ENCODE measurements around the gene ARHGAP35. TPM values are rescaled to one million over a fixed set of nuclear protein-coding genes. Genes with fewer than 3 reads are reported as not detected.

The ARHGAP35 gene
- 46.8 and 49.0 TPM in 2 replicates for total RNA-seq

DNA sequence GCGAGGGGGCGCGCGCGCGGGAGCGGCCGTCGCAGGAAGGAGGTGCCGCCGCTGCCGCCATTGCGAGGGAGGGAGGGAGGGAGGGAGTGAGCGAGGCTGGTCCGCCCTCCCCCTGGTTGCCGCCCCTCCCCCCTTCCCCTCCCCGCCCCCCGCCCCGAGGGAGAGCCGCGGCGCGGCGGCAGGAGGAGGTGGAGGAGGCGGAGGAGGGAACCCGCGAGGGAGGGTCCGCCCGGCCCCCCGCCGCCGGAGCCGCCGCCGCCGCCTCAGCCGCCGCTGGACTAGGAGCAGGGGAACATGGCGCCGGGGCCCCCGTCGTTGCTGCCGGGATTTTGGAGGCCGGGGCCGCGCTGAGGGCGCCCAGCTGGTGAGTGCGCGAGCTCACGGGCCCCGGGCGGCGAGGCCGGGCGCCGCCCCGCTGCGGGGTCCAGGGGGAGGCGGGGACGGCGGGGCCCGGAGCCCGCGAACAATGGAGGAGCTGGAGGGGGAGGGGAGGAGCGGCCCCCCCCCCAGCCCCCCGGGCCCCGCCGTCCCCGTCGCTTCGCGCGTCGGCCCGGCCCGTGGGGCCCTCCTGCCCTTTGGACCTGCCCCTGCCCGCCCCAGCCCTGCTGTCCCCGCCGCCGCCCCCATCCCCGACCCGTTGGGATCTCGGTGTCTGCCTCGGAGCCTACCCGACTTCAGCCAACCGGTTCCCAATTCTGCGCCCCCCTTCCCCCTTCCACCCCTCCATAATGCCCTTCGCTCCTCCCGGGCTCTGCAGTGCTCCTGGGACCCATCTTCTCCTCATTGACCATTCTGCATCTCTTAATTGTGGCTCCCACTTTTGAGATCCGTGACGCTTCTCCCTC is at the start of gene ARHGAP35:
Gene ARHGAP35, plus strand, starts transcription at position 152 of the 845 bp plus-strand sequence. CDS start 57,679 bp downstream, outside the sequence.

DNA sequence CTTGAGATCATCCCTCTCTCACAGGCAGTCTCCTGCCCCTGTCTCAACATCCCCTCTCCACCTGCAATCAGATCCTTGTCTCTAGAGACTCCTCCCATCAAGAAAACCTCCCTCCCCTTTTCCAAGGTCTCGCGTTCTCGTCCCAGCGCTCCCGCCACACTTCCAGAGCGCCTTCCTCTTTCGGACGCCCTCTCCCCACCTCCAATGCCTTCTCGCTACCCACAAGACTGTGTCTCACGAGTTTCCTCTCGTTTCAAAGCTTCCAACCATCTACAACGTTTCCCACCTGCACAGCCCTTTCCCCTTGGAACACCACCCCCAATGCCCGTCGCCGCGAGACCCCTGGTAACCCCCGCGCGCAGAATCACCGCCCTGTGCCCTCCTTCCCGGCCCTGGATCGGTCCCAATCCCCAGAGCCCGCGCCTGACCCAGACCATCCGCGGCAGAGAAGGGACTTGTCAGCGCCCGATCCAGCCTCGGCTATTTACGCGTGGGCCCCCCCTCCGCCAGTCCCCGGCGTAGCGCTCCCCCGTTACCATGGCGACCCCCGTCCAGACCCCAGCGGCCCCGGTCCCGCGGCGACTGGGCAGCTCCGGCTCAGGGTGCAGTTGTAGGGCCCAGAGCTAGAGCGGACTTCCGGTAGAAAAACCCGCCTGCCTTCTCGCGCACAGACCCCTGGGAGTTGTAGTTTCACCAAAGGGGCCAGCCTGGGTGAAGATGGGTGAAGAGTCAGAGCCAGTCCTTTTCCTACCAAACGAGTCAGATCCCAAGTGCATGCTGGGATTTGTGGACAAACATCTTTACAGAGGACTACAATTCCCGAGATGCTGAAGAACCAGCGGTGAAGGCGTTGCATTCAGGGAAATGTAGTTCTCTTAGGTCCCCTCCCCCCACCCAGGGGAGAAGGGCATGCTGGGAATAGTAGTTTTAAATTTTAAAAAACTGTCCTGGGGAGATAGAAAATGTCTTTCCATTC is 10.3 kb upstream of the ARHGAP35 start, which contains the start of gene AP2S1:
Gene AP2S1, minus strand, starts transcription at position 619 of the 976 bp plus-strand sequence. Its CDS starts 80 bp downstream, at position 539.

Other genes starting within 250 kb of the ARHGAP35 start
- gene PTGIR, start 235.9 kb upstream of the ARHGAP35 start, total RNA-seq, result 6.7 and 10.1 TPM in 2 replicates
- gene GNG8, start 224.8 kb upstream of the ARHGAP35 start, total RNA-seq, result not detected in 2 replicates
- 4.2 and 8.0 TPM in 2 replicates for gene DACT3, start 199.8 kb upstream of the ARHGAP35 start, total RNA-seq
- gene PRKD2, start 143.9 kb upstream of the ARHGAP35 start, total RNA-seq, result 14.9 and 15.3 TPM in 2 replicates
- gene FKRP, start 114.9 kb upstream of the ARHGAP35 start, total RNA-seq, result 34.2 and 34.8 TPM in 2 replicates
- gene STRN4, start 114.5 kb upstream of the ARHGAP35 start, total RNA-seq, result 88.0 and 103 TPM in 2 replicates
- 222 and 326 TPM in 2 replicates for gene SLC1A5, start 72.4 kb upstream of the ARHGAP35 start, total RNA-seq
- gene AP2S1, start 10.2 kb upstream of the ARHGAP35 start, total RNA-seq, result 160 and 214 TPM in 2 replicates
- 0.44 and 1.1 TPM in 2 replicates for gene NPAS1, start 158.8 kb downstream of the ARHGAP35 start, total RNA-seq
- 13.3 and 25.2 TPM in 2 replicates for gene TMEM160, start 187.6 kb downstream of the ARHGAP35 start, total RNA-seq

Data from placental pericyte (primary cell).